Activated CD8-positive, alpha-beta memory T cell treated with anti-CD3 and anti-CD28 coated beads, Interleukin-2, amount 50 U/mL, for 48 hours (primary cell): ENCODE measurements around the gene CRMP1.

Experiments used
- DNase-seq: peaks from one replicate; pipeline ENCODE4 v3.0.0-alpha.2; 2020

Gene CRMP1

GRCh38 chr4:5893004-5893580 is at the start of gene CRMP1:
Gene CRMP1, minus strand, starts transcription at chr4:5893086. Its CDS starts 117 bp downstream, at chr4:5892969.
- no peak for DNase-seq

GRCh38 chr4:5941601-5942000 is 48.7 kb upstream of the CRMP1 start:
- DNase-seq: no peak

GRCh38 chr4:5940470-5941203 is 47.8 kb upstream of the CRMP1 start:
- DNase-seq: no peak

- no peak for DNase-seq
Observed at GRCh38 chr4:5933996-5934831, 41.3 kb upstream of the CRMP1 start.

- DNase-seq: no peak
Observed at GRCh38 chr4:5933116-5933515, 40.2 kb upstream of the CRMP1 start.

GRCh38 chr4:5932035-5932568 is 39.2 kb upstream of the CRMP1 start:
- DNase-seq: no peak

GRCh38 chr4:5931526-5931925 is 38.6 kb upstream of the CRMP1 start:
- no peak for DNase-seq

- DNase-seq: no peak
Observed at GRCh38 chr4:5930876-5931275, 38.0 kb upstream of the CRMP1 start.

GRCh38 chr4:5930456-5930855 is 37.6 kb upstream of the CRMP1 start:
- DNase-seq: no peak

GRCh38 chr4:5928844-5929420 is 36.0 kb upstream of the CRMP1 start:
- DNase-seq: no peak

- no peak for DNase-seq
Observed at GRCh38 chr4:5928274-5928673, 35.4 kb upstream of the CRMP1 start.

- no peak for DNase-seq
Observed at GRCh38 chr4:5927747-5928146, 34.9 kb upstream of the CRMP1 start.

- DNase-seq: no peak
Observed at GRCh38 chr4:5927116-5927515, 34.2 kb upstream of the CRMP1 start.

GRCh38 chr4:5926598-5926997 is 33.7 kb upstream of the CRMP1 start:
- DNase-seq: no peak

GRCh38 chr4:5925419-5926200 is 32.7 kb upstream of the CRMP1 start:
- DNase-seq: no peak

GRCh38 chr4:5924461-5925125 is 31.7 kb upstream of the CRMP1 start:
- no peak for DNase-seq

GRCh38 chr4:5923376-5923775 is 30.5 kb upstream of the CRMP1 start:
- DNase-seq: no peak

GRCh38 chr4:5922556-5922955 is 29.7 kb upstream of the CRMP1 start:
- no peak for DNase-seq

GRCh38 chr4:5921981-5922380 is 29.1 kb upstream of the CRMP1 start:
- DNase-seq: no peak

- DNase-seq: no peak
Observed at GRCh38 chr4:5921101-5921980, 28.5 kb upstream of the CRMP1 start.

GRCh38 chr4:5919571-5919970 is 26.7 kb upstream of the CRMP1 start:
- DNase-seq: no peak
